Measurements from ENCODE around the gene FOXP1. TPM values are rescaled to one million over a fixed set of nuclear protein-coding genes. Genes with fewer than 3 reads are reported as not detected.

Gene FOXP1
- total and polyA plus RNA-seq, 2 of the 13 experiments (the other 11 are each of a cell fraction or from before 2014, with no cell fraction given) = 40.4 to 59.0 TPM

GRCh38 chr3:71520161-71521020, 63.1 kb downstream of the FOXP1 start (continued):
- TF ChIP-seq BHLHE40 (IDR thresholded peaks at IDR 0.05; ENCODE audit: low read length) = no peak

- ATAC-seq = no peak
- intact Hi-C loops (cut with micrococcal nuclease; ENCODE audit: unreplicated experiment) = no loop called here
- peaks cover 0 to 5% of the 10 kb centered on the region in 2 experiments; a peak in 1 of 5 replicates for H3K36me3 ChIP-seq (replicated peaks in 1 of 2; ENCODE audit: control insufficient read depth in 1 of 2, insufficient read depth in 2 of 2, low read length in 2 of 2)
- in situ Hi-C loops (cut with HindIII; ENCODE audit: extremely low pct_ligation_motif_present, low pct_unique_long_range_greater_than_20kb) = no loop called here
- DNase-seq (ENCODE audit: low spot score) = peak; percentile 36
- TF ChIP-seq BCL6 (CRISPR knock-in tag; IDR thresholded peaks at IDR 0.05) (peak; percentile 56), NFE2 (CRISPR knock-in tag; IDR thresholded peaks at IDR 0.05) (no peak), ZNF646 (CRISPR knock-in tag; IDR thresholded peaks at IDR 0.05) (no peak), HMG20B (CRISPR knock-in tag; conservative IDR thresholded peaks at IDR 0.05) (no peak), ZNF343 (CRISPR knock-in tag; IDR thresholded peaks at IDR 0.05) (no peak), ARID5B (CRISPR knock-in tag; IDR thresholded peaks at IDR 0.05) (peak; percentile 12; the same call in 1 of the 2 replicates), ZNF441 (CRISPR knock-in tag; IDR thresholded peaks at IDR 0.05; ENCODE audit: borderline replicate concordance) (no peak), ATF5 (CRISPR knock-in tag; IDR thresholded peaks at IDR 0.05; ENCODE audit: low read depth) (no peak), REL (CRISPR knock-in tag; conservative IDR thresholded peaks at IDR 0.05) (no peak)
- peak; percentile 60 for FAIRE-seq
- H3K27me3 ChIP-seq (ENCODE audit: control insufficient read depth in 1 of 2, insufficient read depth in 2 of 2, low read length in 2 of 2) = no peaks in the 10 kb centered on the region
- H3K4me2 ChIP-seq (ENCODE audit: low read depth, low read length) = no peak overlapping the region
- ChIA-PET CTCF (ENCODE audit: low intra/inter-chr PET ratio, low total read pairs) (no interaction called here), POLR2A (no interaction called here)
- H2AFZ ChIP-seq (ENCODE audit: low read length) = no peak overlapping the region
- no peak overlapping the region for H3K27ac ChIP-seq (ENCODE audit: extremely low read length, insufficient read depth, low read length)
- BruUV-seq (replicated peaks) = no TSS peak
- H3K9me3 ChIP-seq (ENCODE audit: low read length) = no peaks in the 10 kb centered on the region
- peaks cover 25% of the 10 kb centered on the region for H3K4me1 ChIP-seq (ENCODE audit: insufficient read depth, low read length)
- H3K79me2 ChIP-seq (ENCODE audit: insufficient read depth, low read length) = peaks cover 44% of the 10 kb centered on the region
- no peak overlapping the region for H3K9ac ChIP-seq (ENCODE audit: insufficient read depth, low read depth, low read length)
- no peak overlapping the region for H3K4me3 ChIP-seq (replicated peaks in 1 of 3; ENCODE audit: insufficient read depth in 1 of 3, low read depth in 2 of 3, low read length in 3 of 3)
- peaks cover 11% of the 10 kb centered on the region for H4K20me1 ChIP-seq (ENCODE audit: insufficient read depth, low read length)
Measured at GRCh38 chr3:71518089-71518488, 65.4 kb downstream of the FOXP1 start.
